ENCODE results near the gene MOGAT1. TPM values are rescaled to one million over a fixed set of nuclear protein-coding genes. Genes with fewer than 3 reads are reported as not detected.
A peak's percentile ranks its signal among the peaks of the same experiment; 100 is the strongest.

The MOGAT1 gene
- total and polyA plus RNA-seq, 9 of the 15 experiments (the other 6 are each of a cell fraction or from before 2014, with no cell fraction given) = not detected

GRCh38 chr2:222673273-222673672 lies 1.8 kb downstream of the MOGAT1 start (continued):
- TF ChIP-seq ZBTB8A (IDR thresholded peaks at IDR 0.05; ENCODE audit: partially characterized antibody) = no peak
- TF ChIP-seq THRAP3 (IDR thresholded peaks at IDR 0.05; ENCODE audit: borderline replicate concordance) = no peak
- no peak for TF ChIP-seq TAL1 (IDR thresholded peaks at IDR 0.05)
- TF ChIP-seq NUFIP1 (IDR thresholded peaks at IDR 0.05; ENCODE audit: partially characterized antibody) = no peak
- TF ChIP-seq THRA (IDR thresholded peaks at IDR 0.05) = no peak
- no peak for TF ChIP-seq EZH2 (IDR thresholded peaks at IDR 0.05; ENCODE audit: borderline replicate concordance, low read depth, low read length)
- TF ChIP-seq ZFP36 (IDR thresholded peaks at IDR 0.05; ENCODE audit: low read depth, low read length, partially characterized antibody) = no peak

- Histone ChIP-seq H4K20me1 (replicated peaks; ENCODE audit: control insufficient read depth, insufficient read depth, low read length) (no peaks in the 10 kb centered on the region), H3K4me3 (no peak overlapping the region), H3K79me2 (ENCODE audit: control insufficient read depth, insufficient read depth, low read length) (no peaks in the 10 kb centered on the region), H3K9ac (ENCODE audit: insufficient read depth in 1 of 2, low read depth in 2 of 2, low read length in 2 of 2) (no peak overlapping the region), H3K36me3 (ENCODE audit: control insufficient read depth, insufficient read depth, low read length) (no peaks in the 10 kb centered on the region), H2AFZ (ENCODE audit: low read depth, low read length) (0 out of 2 replicates have a peak overlapping the region, but pooled peaks have one; percentile 48), H3K27me3 (ENCODE audit: control insufficient read depth in 2 of 2, insufficient read depth in 2 of 2, low read length in 2 of 2) (no peaks in the 10 kb centered on the region), H3K27ac (ENCODE audit: extremely low read depth, low read depth, low read length) (no peak overlapping the region), H3K9me1 (ENCODE audit: control insufficient read depth, insufficient read depth, low read length) (no peaks in the 10 kb centered on the region), H3K4me2 (ENCODE audit: insufficient read depth, low read length) (no peak overlapping the region), H3K4me1 (replicated peaks in 1 of 2; ENCODE audit: control insufficient read depth in 2 of 2, insufficient read depth in 2 of 2, low read length in 2 of 2) (peaks cover 6 to 8% of the 10 kb centered on the region in 2 experiments; a peak in 3 of 5 replicates), H3K9me3 (replicated peaks; ENCODE audit: control insufficient read depth, insufficient read depth, low read depth, low read length) (no peaks in the 10 kb centered on the region)
- ChIA-PET CTCF (ENCODE audit: low intra/inter-chr PET ratio) (no interaction called here), POLR2A (interaction anchor here (1.2 kb wide), 1 partner anchor 11 kb away, joined by 3 read pairs; no protein-coding TSS in a partner anchor)
- in situ Hi-C loops (cut with MboI) = no loop called here
- no TSS peak for BruUV-seq (replicated peaks)
- no peak for FAIRE-seq
- intact Hi-C loops (cut with micrococcal nuclease) = no loop called here
- DNase-seq (ENCODE audit: extremely low read depth in 1 of 4, low spot score in 3 of 4) = peak in 1 of 4 experiments; percentile 31
- ATAC-seq = peak; percentile 68
- WGBS (ENCODE audit: insufficient coverage, low coverage, missing lambda C conversion rate) = 21% methylated on average over 5 of the region's 5 CpGs
- TF ChIP-seq NR2C2 (CRISPR knock-in tag; IDR thresholded peaks at IDR 0.05) = no peak
- TF ChIP-seq NR2C2 (tag; IDR thresholded peaks at IDR 0.05) = 0 out of 2 replicates have a peak, but pooled peaks have one; percentile 14
- TF ChIP-seq TCFL5 (CRISPR knock-in tag; conservative IDR thresholded peaks at IDR 0.05) = no peak
- peak; percentile 44 to 55 for TF ChIP-seq E2F6 (IDR thresholded peaks at IDR 0.05; ENCODE audit: borderline replicate concordance in 1 of 2, extremely low read depth in 1 of 2, insufficient read depth in 1 of 2, insufficient read length in 1 of 2, low read depth in 1 of 2, low read length in 1 of 2, poor library complexity in 1 of 2, severe bottlenecking in 1 of 2)
- TF ChIP-seq CBX3 (IDR thresholded peaks at IDR 0.05; ENCODE audit: borderline replicate concordance in 1 of 2, low read length in 2 of 2) = peak in 1 of 2 experiments; percentile 61; a peak in 1 of 3 replicates
- TF ChIP-seq LARP7 (IDR thresholded peaks at IDR 0.05) = no peak
- no peak for TF ChIP-seq HNRNPK (IDR thresholded peaks at IDR 0.05; ENCODE audit: low read depth, low read length, poor library complexity, severe bottlenecking)
- TF ChIP-seq NCOA4 (IDR thresholded peaks at IDR 0.05; ENCODE audit: partially characterized antibody) = no peak
- peak; percentile 31; the same call in 1 of the 2 replicates for TF ChIP-seq MYC (IDR thresholded peaks at IDR 0.05; ENCODE audit: low read depth, low read length)
- no peak for TF ChIP-seq MYC (CRISPR knock-in tag; IDR thresholded peaks at IDR 0.05; ENCODE audit: borderline replicate concordance, low read depth)
- peak; percentile 50; the same call in 1 of the 2 replicates for TF ChIP-seq RAD51 (IDR thresholded peaks at IDR 0.05; ENCODE audit: borderline replicate concordance, low read depth)
These were observed 2.4 kb downstream of the MOGAT1 start for GRCh38 chr2:222673883-222674282.
